Gastrocnemius medialis (tissue), 4 donors: Measurements from ENCODE around the gene GEMIN7.

ENCODE experiments used
- POLR2A ChIP-seq, 2 donors: fragments of 450-650 bp; IDR thresholded peaks; one replicate each; pipeline ENCODE4 v1.6.1; 2017; ENCODE audit warnings: antibody characterized with exemption in 2 of 2, mild to moderate bottlenecking in 2 of 2, moderate library complexity in 2 of 2
- TF ChIP-seq, protein P1 (sequence below), 5 experiments: fragments of 450-650 bp in 3 of 5; fragments of 200-600 bp in 2 of 5; sonication (generic) in 2 of 5; IDR thresholded peaks in 4 of 5; conservative IDR thresholded peaks in 1 of 5; 1 replicate in 4 of 5; 2 replicates in 1 of 5; pipeline ENCODE4 v1.5.1; 2016 to 2019; ENCODE audit warnings: antibody characterized with exemption in 5 of 5, mild to moderate bottlenecking in 3 of 5, moderate library complexity in 3 of 5

DNA sequence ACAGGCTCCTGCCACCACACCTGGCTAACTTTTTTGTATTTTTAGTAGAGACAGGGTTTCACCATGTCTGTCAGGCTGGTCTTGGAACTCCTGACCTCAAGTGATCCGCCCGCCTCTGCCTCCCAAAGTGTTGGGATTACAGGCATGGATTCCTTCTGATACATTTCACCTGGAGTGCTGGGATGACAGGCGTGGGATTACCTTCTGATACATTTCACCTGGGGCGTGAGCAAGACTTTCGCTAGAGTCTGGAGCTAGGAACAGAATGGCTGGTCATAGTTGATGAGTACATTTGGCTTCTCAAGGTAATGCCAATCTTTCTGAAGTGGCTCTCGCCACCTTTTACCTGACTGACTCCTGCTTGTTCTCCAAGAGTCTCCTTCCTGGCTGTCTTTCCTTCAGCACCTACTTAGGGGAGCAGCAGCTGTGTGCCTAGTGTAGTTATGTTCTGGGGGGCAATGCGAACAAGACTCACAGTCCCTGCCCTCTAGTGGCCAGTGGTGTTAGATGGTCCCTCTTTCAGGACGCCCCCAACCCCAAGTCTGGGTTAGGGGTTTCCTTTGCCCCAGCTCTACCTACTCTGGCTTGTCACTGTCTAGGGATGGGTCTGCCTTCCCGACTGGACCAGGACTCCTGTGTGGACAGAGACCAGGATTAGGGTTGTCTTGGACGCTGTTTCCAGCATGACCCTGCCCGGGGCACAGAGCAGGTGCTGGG lies 33.2 kb downstream of the GEMIN7 start:
- no peak for TF ChIP-seq POLR2A (IDR thresholded peaks at IDR 0.05)
- TF ChIP-seq, protein P1, sequence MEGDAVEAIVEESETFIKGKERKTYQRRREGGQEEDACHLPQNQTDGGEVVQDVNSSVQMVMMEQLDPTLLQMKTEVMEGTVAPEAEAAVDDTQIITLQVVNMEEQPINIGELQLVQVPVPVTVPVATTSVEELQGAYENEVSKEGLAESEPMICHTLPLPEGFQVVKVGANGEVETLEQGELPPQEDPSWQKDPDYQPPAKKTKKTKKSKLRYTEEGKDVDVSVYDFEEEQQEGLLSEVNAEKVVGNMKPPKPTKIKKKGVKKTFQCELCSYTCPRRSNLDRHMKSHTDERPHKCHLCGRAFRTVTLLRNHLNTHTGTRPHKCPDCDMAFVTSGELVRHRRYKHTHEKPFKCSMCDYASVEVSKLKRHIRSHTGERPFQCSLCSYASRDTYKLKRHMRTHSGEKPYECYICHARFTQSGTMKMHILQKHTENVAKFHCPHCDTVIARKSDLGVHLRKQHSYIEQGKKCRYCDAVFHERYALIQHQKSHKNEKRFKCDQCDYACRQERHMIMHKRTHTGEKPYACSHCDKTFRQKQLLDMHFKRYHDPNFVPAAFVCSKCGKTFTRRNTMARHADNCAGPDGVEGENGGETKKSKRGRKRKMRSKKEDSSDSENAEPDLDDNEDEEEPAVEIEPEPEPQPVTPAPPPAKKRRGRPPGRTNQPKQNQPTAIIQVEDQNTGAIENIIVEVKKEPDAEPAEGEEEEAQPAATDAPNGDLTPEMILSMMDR (IDR thresholded peaks at IDR 0.05 in 4 of 5, conservative IDR thresholded peaks at IDR 0.05 in 1 of 5): no peak
